ENCODE data around the gene PTPRS.
"Not testable (repeated sequence)": the region's sequence is repeated elsewhere in the genome, so short reads cannot be mapped to it uniquely, and the experiment has no call there.

PTPRS gene

DNA sequence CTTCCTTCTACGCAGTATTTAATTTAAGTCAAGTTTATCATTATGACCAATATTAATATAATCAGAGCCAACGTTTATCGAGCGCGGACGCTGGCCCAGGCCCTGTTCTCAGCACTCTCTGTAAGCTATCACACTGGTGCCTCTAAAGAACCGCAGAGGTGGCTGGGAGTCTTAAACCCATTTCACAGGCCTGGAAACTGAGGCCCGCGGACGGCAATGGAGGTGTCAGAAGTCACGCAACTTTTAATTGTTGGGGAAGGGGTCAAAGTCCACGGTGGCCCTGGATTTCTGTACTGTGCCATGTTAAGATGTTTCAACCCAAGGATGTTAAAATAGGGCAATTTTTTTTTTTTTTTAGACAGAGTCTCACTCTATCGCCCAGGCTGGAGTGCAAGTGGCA, 8.8 kb downstream of the PTPRS start:
- no peak for DNase-seq

DNA sequence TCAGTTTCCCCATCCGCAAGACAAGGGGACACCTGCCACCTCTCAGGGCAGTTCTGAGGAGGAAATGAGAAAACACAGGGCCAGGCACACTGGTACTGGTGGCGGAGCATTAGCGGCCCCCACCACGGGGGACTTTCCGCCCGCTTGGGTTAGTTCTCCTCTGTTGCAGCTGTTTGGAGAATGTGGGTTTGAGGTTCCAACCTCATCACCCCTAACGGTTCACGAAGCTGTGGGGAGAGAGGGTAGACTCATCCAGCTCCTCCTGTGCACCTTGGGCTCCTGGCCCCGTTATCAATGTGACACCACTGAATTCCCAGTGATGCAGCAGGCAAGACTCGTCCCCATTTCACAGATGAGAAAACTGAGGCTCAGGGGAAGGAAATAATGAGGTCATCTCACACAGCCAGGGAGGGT, 10.3 kb downstream of the PTPRS start:
- no peak for DNase-seq

DNA sequence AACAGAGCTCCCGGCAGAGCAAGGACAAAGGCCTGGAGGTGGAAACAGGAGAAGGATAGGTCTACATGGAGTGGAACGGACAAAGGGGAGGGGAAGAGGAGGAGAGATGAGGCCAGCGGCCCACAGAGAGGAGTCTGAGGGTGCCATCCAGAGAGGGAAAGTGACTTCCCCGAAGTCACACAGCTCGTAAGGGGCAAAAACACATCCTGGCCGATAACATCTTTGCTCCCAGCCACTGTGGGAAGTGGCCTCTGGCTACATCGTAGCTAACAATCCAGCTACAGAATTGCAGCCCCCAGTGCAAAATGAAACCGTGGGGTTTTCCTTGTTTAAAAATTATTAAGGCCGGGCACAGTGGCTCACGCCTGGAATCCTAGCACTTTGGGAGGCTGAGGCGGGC, 11.5 kb downstream of the PTPRS start:
- DNase-seq: no peak

DNA sequence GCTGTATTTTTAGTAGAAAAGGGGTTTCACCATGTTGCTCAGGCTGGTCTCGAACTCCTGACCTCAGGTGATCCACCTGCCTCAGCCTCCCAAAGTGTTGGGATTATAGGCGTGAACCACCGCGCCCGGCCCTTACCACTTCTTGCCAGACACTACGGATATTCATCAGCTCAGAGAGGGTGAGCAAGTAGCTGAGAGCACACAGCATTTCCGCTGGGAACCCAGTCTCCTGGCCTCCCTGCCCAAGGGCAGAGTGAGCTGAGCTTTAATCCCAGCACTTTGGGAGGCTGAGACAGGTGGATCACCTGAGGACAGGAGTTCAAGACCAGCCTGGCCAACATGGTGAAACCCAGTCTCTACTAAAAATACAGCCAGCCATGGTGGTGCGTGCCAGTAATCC, 12.2 kb downstream of the PTPRS start:
- not testable (repeated sequence) for DNase-seq

DNA sequence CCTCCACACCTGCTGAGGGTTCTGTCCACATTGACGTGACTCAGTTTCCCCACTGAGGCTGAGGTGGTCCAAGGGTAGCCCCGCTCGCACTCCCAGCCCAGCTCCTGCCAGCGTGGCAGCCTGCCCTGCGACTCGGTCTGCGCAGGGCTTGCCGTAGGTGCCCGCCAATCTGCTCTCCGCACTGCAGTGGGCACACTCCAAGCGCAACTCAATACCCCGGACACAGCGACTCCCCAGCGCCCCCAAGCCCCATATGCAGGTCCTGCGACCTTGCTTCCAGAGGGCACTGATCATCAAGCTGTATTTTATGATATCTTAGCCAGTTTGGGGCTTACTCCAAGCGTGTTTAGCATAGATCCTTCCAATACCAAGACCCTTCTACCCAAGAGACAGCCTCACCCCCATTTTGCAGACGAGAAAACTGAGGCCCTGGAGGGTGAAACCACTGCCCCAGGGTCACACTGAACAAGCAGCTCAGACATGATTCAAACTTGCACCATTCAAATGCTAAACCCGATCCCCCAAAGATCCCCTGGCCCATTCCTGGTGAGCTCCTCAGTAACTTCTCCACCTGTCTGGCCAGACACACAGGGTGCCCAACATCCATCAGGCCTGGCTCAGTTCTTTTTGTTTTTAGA, 13.5 kb downstream of the PTPRS start:
- no peak for DNase-seq

DNA sequence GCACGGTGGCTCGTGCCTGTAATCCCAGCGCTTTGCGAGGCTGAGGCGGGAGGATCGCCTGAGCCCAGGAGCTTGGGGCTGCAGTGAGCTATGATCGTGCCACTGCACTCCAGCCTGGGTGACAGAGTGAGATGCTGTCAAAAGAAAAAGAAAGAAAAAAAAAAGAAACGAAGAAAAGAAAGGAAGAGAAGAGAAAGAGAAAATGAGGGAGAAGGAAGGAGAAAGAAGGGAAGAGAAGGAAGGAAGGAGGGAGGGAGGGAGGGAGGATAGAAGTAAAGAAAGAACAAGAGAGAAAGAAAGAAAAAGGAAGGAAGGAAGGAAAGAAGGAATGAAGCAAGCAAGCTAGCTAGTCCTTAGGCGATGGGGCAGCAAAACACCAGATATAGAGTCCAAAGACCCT, 14.1 kb downstream of the PTPRS start:
- no peak for DNase-seq

DNA sequence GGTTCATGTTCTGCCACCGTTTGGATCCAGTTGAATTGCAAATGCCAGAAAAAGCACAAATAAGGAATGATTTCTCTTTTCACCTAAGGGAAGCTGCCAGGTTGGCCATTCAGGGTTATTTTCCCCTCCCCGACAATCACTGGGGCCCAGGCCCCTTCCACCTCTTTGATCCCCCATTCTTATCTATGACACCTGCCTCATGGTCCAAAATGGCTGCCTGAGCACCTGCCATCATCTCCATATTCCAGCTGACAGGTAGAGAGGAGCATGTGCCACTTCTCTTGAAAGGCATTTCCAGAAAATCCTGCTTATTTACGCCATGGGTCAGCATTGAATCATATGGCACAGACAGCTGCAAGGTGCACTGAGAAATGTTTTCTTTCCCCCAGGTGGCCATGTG, 15.7 kb downstream of the PTPRS start:
- no peak for DNase-seq

DNA sequence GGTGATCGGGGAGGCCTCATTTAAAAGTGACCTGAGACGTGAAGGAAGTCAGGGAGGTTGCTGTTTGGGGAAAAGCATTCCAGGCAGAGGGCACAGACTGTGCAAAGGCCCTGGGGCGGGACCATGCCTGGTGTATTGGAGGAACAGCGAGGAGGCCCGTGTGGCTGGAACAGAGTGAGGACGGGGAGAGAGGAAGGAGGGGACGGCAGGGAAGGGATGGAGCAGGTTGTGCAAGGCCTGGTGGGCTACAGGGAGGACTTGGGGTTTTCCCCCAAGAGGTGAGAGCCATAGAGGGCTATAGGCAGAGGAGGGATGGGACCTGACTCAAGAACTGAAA, 17.2 kb downstream of the PTPRS start:
- DNase-seq: no peak

DNA sequence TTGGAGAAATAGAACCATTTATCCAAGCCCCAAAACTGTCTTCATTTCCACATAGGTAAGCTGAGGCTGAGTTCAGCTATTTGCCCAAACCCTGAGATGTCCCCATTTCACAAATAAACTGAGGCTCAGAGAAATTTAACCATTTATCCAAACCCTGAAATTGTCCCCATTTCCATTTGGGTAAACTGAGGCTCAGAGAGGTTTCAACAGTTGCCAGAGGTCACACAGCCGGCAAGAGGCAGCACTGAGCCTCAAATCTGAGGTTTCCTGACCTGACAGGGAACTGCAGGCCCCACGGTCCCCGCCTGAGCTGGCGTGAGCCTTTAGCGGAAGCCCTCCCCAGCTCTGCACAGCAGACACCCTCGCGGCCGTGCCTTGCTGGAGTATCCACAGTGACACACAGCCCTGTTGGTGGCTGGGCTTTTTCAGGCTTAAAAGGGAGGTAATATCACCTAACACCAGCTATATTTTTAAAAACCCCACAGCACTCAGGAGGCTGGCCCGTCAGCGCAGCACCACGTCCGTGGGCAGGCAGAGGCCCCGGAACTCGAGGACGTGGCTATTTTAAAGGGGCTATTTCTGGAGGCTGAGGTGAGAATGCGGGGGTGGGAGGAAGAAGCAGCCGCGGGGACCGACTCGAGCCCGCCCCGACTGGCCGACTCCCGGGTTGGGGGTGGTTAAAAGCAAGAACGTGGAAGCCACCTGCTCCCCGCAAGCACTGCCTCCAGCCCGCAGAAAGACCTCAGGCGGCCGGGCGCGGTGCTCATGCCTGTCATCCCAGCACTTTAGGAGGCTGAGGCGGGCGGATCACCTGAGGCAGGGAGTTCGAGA, 18.5 kb downstream of the PTPRS start:
- no peak for DNase-seq

DNA sequence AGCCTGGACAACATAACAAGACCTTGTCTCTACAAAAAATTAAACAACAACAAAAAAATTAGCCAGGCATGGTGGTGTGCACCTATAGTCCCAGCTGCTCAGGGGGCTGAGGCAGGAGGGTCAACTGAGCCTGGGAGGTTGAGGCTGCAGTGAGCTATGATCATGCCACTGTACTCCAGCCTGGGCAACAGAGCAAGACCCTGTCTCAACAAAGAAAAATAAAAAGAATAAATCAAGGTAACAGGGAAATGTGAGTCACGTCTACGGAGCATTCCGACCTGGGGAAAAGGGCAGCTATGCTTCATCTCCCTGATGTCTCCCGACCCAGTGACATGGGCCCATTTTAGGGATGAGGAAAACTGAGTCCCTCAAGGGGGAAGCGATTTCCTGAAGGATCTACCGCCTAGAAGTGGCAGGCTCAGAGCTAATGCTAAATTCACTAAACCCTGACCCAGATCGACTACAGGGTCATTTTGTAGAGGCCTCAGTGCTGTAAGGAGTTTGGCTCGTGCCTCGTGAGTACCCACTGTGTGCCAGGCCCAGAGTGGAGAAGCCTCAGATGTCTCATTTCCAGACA, 19.5 kb downstream of the PTPRS start:
- DNase-seq: no peak

DNA sequence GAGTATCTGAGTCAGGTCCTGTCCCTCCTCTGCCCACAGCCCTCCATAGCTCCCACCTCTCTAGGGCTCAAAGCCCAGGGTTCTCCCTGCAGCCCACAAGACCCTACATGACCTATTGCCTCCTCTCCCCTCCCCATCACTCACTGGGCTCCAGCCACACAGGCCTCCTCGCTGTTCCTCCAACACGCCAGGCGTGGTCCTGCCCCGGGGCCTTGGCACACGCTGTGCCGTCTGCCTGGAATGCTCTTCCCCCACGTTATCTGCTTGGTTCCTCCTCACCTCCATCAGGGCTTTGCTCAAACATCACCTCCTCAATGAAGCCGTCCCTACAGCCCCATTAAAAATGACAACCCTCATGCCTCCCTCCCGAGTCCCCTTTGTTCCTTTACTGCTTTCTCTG, 21.1 kb downstream of the PTPRS start:
- DNase-seq: no peak

DNA sequence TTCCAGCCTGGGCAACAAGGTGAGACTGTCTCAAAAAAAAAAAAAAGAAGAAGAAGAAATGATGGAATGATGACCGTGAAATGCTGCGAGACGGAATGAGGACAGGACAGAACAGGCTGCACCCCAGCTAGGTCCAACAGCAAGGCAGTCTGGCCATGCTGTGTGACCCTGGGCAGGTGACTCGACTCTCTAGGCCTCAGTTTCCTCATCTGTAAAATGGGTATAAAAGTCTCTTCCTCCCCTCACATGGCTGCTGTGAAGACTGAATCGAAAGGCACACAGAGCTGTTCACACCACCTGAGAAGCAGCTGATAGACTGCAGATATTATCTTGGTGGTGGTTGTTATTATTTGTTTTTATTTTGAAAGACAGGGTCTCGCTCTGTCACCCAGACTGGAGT, 22.3 kb downstream of the PTPRS start:
- DNase-seq: no peak

DNA sequence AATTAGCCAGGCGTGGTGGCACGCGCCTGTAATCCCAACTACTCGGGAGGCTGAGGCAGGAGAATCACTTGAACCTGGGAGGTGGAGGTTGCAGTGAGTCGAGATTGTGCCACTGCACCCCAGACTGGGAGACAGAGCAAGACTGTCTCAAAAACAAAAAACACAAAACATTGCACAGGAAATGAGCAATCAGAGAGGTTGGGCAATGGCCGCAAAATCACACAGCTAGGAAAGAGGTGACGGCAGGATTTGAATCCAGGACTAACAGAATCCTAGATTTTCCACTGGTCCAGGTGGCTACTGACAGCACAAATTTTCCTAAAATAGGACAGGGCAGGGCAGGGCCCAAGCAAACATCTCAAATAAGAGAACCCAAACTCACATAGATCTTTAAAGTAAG, 23.3 kb downstream of the PTPRS start:
- no peak for DNase-seq

DNA sequence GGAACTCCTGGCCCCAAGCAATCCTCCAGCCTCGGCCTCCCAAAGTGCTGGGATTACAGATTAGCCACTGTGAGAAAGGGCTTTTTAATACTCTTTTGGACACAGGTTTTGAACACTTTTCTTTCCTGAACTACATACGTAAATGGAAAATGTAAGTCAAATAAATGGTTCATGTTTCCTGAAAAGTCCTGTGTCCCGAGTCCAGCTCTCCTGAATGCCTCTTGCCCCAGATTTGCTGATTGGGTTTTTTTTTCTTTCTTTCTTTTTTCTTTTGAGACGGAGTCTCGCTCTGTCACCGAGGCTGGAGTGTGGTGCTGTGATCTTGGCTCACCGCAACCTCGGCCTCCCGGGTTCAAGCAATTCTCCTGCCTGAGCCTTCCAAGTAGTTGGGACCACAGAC, 24.5 kb downstream of the PTPRS start:
- no peak for DNase-seq

DNA sequence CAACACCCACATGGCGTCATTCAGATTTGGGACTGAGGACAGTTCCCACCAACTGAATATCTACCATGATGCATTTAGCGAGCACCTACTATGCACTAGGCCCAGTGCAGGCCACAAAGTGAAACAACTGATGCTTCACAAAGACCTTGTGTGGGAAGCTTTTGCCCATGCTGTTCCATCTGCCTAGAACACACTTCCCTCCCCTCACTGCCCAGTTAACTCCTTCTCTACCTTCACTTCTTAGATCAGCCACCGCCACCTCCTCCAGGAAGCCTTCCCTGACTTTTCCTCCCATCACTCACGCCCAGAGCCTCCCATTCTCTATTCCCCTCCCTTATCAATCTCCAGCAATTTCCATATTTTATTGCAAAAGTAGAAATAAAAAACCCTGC, 25.7 kb downstream of the PTPRS start:
- DNase-seq: no peak

DNA sequence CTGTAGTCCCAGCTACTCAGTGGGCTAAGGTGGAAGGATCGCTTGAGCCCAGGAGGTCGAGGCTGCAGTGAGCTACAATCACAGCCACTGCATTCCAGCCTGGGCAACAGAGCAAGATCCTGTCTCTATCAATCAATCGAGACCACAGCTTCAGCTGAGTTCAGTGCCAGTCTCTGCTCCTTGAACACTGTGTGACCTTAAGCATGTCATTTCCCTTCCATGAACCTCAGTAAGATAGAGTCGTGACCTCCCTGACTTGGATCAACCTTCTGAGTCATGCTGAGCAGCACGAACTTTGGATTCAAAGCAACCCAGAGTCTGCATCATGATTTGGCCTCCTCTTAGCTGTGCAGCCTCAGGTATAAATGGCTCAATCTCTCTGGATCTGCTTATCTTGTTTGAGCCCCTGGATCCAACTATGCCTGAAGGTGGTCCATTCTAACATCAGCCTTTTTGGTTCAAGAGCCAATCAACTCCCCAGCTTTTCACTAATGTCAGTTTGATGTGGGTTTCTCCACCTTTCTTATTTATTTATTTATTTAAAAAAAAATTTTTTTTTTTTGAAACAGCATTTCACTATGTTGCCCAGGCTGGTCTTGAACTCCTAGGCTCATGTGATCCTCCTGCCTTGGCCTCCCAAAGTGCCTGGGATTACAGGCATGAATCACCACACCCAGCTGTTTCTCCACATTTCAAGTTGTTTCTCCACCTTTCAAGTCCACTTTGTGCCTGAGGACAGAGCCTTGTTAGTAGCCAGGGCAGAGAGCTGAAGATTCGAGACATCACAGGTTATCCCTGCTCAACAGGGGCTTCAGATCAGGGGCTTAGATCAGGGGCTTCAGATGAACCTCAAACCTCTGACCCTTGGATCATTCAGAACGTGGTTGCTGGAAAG, 26.4 kb downstream of the PTPRS start:
- no peak for DNase-seq

DNA sequence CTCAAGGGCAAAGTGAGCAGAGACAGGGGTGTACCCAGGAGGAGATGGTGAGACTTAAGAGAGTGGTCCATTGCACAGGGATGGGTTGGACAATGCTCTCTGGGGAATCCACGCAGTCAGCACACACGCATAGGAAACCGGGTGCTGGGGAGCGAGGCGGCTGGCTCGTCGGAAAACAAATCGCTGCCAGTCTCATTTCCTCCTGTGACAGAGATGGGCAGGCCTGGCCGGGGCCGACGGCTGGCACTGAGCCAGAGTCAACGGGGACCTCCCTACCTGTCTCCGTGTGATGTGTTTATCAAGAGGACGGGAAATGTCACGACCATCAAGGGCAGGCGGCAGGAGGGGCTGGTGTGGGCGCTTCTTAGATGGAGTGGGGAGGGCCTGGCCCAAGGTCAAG, 27.3 kb downstream of the PTPRS start:
- no peak for DNase-seq

DNA sequence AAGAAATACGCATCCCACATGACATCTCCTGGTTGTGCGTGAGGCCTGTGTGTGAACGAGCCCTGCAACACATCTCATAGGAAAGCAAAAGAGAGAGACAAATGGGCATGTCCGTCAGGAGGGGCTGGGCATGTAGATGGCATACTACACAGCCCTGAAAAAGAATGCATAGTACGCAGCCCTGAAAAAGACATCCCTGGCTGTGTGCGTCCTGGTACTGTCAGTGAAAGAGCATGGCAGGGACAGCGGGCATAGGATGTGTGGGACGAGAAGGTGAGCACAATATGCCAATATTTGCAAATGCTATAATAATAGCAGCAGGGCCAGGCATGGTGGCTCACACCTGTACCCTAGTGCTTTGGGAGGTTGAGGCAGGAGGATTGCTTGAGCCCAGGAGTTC, 28.6 kb downstream of the PTPRS start:
- DNase-seq: no peak

DNA sequence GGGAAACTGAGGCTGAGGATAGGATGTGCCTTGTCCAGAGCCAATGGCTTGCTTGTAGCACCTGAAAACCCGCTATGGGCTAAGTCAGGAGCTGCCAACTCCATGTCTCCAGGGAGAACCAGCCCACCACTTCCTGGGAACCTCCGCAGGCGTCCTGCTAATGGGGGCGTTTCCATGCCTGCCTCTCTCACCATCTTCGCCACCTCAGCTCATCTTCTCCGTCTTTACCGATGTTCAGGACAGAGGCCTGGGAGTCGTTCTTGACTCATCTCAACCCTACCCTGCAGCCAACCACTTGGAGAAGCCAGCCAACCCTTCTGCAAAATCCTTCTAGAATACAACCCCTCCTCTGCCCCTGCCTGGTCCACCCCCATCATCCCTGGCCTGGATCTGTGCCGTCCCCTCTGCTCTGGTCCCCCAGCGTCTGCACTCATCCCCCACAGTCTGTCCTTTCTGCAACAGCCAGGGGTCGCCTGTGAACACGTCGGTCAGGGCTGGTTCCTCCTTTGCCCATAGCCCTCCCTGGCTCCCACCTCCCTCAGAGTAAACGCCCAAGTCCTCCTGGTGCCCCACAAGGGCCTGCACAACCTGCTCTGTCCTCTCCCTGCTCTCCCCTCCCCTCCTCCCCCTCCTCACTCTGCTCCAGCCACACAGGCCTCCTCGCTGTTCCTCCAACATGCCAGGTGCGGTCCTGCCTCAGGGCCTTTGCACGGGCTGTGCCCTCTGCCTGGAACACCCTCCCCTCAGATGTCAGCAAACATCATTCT, 31.0 kb downstream of the PTPRS start:
- DNase-seq: no peak

DNA sequence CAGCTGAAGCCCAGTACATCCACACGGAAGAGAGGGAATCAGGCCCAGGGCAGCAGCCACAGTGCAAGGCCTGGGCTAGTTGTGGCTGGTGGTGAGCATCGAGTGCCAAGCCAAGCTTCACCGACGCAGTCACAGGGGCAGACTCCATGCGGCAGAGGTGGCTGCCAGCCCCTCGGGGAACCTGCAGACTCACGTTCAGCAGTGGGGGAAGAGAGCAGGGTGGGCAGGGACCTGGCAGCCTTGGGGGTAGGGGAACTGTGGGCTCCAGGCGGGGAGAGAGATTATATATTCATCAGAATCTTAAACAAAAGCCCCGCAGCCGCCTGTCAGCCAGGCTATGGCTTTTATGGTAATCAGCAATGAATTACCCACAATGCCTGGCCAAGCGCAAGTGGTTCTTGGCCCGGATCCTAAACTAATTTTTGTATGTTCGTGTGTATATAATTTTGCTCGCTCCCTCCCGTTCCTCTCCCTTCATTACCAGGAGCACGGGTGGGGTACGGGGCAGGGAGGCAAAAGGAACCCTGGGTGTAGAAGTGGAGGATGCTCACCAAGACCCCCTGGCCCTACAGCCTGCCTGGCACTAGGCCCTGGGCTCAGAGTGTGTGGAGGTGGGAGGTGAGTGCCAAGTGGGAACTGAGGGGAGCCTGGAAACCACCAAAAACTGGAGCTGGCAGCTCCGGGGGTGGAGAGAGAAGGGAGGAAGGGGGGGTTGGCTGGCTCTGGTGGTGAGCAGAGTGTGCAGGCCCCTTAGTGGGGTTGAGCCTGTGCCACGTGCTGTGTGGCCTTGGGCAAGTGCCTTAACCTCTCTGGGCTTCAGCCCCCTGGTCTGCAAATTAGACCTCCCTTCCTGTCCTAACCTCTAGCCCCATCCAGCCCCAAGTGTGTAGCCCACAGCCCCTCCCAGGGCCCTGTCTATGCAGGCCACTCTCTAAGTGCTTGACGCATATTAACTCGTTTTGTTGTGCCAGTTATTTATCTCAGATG, 31.9 kb downstream of the PTPRS start:
- DNase-seq: peak; percentile 47

DNA sequence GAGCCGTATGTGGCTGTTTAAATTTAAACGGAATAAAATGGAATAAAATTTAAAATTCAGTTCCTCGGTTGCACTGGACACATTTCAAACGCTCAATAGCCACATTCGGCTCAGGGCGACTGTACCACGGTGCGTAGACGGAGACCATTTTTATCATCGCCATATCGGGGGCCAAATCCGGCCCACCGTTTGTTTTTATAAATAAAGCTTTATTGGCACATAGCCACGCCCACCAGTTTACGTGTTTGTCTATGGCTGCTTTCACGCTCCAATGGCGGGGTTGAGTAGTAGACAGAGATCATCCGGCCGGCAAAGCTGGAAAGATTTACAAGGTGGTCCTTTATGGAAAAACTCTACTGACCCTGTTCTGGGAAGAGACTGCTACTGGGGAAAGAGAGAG, 33.0 kb downstream of the PTPRS start:
- no peak for DNase-seq

All from NCI-H226 (cell line).